ENCODE measurements around the gene KIF16B.
A peak's percentile ranks its signal among the peaks of the same experiment; 100 is the strongest.
"Not testable (repeated sequence)": the region's sequence is repeated elsewhere in the genome, so short reads cannot be mapped to it uniquely, and the experiment has no call there.

The KIF16B gene

DNA sequence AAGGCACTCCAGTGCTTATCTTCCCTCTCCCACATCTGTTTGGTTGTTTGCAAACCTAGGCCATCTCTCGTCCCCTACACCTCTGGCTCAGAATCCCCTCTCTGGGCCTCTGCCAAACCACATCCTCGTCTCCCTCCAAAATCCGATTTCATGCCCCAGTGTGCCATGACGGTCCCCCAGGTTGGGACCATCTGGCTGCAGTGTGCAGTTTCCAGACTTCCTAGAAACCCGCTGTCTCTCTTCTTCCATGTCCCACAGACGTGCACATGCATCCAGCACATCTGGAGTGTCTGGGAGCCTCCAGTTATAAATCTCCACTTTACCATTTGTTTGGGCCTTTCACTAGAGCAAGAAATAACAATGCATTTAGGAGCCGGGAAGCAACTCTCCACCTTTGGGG is 316.2 kb downstream of the KIF16B start:
- DNase-seq (ENCODE audit: low spot score): no peak

DNA sequence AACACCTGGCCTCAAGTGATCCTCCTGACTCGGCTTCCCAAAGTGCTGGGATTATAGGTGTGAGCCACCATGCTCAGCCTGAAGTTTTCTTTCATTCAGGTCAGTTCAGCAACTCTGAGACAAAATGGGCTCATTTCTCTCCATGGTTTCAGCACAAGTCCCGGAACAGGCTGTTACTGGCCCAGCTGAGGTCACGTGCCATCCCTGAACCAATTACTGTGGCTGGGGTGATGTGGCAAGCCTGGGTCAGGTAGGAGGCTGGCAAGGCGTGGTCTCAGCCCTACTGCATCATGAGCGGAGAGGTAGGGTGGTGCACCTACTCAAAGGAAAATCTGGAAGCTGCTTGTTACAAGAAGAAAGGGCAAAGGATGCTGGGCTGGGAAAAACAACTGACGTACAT is 326.4 kb downstream of the KIF16B start:
- no peak for DNase-seq (ENCODE audit: low spot score)

DNA sequence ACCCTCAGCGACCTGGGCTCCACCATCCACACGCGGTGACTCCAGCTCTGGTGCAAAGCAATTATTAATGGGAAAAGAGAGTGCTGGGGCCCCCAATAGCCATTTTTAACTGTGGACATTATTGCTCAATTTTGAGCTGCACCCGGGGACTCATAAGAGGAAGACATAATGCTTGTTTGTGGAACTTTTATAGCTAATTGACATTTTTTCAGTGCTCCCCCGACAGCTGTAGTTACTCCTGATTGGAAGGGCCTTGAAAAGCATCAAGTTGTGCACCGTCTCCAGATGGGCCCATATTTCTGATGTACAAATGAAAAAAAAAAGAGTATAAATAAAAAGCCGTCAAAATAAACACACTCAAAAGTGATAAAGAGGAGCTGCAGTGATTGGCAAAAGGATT is 327.0 kb downstream of the KIF16B start:
- no peak for DNase-seq (ENCODE audit: low spot score)

DNA sequence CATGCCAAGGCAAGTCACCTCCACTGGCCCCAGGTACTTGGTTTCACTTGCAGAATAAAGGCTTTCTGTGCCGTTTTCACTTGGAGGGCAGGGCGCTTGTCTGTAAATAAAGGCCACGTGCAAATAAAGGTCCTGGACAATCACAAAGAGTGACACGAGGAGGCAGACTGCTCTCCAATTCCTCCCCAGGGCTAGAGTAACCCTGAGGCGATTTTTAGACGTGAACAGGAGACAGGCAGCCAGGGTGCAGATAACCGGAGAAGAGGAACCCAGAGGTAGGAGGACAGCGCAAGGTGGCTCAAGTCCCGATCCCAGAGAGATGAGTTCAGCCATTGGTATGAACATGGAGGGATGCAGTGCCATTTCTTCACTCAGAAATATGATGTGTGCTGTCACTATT is 327.4 kb downstream of the KIF16B start:
- no peak for DNase-seq (ENCODE audit: low spot score)

DNA sequence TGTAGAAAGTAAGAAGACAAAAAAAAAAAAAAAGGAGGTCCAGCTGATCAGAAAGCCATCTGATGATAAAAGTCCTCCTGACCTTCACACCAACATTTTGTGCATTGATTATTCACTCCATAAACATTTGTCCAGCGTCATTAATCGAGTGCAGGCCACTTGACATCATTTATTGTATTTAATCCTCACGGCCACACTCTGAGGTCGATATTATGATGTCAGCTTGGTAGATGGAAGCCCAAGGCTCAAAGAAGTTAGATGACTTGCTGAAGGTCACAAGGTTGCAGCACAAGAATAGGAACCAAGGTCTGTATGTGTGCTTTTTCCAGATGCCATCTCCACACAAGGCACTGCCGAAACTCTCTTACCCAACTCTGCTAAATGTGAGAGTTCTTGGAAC is 328.4 kb downstream of the KIF16B start:
- no peak for DNase-seq (ENCODE audit: low spot score)

DNA sequence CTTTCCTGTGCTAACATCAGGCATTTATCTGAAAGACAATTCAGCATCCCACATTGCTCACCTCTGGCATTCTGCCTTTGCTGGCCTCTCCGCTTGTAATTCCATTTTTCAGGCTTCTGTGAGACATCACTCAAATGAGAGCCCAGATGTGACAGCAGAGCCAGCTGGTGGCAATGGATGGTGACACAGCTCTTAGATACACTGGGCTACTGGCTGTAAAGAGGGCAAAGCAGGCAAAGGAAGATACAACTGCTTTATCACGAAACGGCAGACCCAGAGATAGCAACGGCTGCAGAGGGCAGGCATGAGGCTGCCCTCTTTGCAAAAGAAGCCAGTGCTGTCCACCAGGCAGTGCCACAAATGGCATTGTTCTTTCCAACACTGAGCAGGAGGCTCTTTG is 329.8 kb downstream of the KIF16B start:
- no peak for DNase-seq (ENCODE audit: low spot score)

DNA sequence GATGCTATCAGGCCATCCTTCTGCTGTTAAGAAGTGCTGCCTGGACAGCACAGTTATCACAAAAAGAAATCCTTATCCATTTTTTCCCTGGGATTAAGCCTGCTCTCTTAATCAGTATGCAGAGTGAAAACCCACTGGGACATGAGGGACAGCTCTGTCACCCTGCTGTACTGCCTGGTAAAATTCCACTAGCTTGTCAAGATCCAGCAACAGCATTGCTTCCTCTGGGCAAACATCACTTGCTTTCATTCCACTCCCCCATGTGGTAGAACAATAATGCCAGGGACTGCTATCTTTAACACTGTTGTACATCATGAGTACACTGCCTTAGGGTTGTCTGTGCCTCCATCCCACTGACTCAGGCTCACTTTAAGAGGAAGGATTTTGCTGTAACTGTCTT is 331.3 kb downstream of the KIF16B start:
- DNase-seq (ENCODE audit: low spot score): no peak

DNA sequence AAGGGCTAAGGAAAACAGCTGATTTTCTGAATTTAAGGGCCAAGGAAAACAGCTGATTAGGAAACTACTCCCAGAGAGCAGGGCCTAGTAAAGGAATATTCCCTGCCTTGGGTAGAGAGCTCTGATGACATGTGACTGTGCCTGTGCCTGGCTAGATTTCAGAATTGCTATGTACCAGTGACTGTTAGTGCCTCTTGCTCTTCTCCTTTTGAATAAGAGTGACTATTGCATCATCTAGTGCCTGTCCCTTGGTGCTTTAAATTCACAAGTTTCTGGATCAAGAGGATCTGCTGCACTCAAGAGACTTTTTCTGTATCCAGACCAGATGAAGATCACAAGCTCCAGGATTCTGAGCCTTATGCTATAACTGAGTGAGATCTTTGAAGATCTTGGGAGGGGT is 332.9 kb downstream of the KIF16B start:
- no peak for DNase-seq (ENCODE audit: low spot score)

DNA sequence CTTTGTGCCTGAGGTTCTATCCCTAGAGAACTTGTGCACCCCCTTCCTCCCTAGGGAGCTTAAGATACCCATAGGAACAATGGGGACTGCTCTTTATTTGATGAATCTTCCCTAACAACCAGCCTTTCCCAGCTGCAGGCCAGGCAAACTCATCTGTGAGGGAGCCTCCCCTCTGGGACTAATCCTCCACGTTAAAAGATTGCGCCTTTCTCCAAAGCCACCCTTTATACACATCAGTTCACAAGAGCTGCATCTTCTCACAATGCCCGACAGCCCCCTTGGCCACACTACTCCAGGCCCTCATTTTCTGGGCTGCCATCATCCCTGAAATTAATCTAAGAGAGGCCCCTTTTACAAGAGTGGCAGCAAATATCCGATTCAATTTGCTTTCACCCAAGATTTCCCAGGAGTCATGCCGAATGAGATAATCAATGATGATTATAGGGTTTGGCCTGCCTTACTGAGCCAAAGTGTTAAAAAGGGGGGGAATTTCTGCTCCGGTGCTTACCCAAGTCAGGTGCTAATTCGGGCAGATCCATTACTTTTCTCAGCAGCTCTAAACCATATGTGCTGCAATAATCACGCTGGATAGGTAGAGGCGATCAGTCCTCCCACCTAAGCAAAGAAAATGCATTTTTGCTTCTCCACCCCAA is 336.5 kb downstream of the KIF16B start:
- DNase-seq (ENCODE audit: low spot score): no peak

DNA sequence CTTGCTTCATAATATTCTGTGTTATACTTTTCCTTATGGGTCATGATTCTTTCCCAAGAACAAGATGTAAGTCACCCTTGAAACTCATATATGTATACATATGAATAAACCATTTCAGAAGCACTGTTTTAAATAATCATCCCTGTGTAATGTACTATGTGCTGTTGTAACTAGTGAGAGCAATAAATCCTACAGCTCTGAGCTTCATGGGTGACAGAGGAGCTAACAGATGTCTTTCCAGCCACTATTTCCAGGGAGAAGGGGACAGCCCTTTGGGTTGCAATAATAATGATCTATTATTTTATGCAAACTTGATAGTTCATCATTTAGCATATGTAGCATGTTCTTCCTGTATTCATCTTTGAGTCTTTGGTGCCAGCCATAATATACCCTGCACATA is 342.8 kb downstream of the KIF16B start:
- DNase-seq (ENCODE audit: low spot score): no peak

DNA sequence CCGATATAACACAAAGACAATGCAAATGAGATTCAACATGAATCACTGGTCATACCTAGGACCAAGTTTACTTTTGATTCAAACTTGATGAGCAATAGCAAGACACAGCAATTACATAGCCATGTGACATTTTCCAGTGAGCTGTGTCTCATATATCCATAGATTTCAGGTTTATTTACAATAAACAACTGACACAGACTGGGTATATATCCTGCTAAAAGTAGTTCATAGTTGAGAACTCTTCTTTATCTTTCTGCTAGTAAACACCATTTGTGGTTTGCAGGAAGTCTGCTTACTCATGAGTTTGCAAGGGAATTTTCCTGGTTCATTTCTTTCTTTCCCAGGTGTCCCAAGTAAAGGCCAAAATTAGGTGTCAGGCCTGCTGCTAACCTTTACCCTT is 343.4 kb downstream of the KIF16B start:
- DNase-seq (ENCODE audit: low spot score): no peak

DNA sequence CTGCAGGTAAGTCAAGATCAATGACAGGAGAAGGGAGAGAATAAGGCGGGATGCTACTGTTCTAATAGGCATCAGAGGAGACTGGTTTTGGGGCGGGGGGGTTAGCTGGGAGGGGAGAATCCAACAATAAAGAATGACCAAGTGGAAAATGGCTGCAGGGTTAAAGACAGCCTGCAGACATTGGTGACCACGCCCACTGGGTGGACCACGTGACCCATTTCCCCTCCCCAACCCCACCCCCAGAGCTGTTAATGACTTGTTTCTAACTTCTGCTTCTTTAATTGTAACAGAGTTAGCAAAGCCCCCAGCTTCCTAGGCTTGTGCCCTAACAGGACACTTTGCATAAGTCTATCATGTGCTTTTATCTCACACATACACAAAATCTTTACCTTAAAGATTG is 344.5 kb downstream of the KIF16B start:
- no peak for DNase-seq (ENCODE audit: low spot score)

DNA sequence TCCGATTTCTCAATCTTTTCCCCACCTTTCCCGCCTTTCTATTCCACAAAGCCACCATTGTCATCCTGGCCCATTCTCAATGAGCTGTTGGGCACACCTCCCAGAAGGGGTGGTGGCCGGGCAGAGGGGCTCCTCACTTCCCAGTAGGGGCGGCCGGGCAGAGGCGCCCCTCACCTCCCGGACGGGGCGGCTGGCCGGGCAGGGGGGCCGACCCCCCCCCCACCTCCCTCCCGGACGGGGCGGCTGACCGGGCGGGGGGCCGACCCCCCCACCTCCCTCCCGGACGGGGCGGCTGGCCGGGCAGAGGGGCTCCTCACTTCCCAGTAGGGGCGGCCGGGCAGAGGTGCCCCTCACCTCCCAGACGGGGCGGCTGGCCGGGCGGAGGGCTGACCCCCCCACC is 346.3 kb downstream of the KIF16B start:
- not testable (repeated sequence) for DNase-seq (ENCODE audit: low spot score)

DNA sequence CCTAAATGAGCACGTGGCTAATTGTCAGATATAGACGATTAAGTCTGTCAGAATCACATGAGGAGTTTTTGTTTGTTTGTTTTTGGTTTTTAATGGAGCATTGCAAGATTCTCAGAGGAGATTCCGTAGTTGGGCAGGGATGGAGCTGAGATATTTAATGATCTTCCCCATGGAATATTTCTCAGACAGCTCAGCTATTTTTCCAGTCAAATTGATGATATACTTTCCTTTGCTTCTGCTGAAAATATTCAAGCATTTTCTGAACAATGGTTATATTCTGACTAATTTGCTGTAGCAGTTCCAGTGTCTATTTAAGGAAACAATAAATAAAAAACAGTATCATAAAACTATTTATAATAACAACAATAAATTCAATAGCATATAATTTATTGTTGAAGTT is 348.4 kb downstream of the KIF16B start:
- peak; percentile 22 for DNase-seq (ENCODE audit: low spot score)

DNA sequence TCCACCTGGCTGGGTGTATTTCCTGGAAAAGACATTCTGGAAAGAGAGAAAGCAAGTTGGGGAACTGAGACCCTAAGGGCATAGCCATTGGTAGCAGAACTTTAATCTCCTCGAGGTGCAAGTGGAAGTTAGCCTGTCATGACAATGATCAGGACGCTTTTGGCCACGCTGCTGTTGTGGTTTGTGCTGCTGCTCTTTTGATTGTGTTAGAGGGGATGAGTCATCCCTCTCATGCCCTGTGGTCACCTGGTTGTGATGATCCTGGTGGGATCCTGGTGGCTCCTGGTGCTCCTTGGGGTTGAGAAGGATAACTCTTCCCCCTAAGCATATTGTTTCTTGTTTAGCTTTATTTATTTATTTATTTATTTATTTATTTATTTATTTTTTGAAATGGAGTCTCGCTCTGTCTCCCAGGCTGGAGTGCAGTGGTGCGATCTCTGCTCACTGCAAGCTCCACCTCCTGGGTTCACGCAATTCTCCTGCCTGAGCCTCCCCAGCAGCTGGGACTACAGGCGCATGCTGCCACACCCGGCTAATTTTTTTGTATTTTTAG is 350.3 kb downstream of the KIF16B start:
- no peak for DNase-seq (ENCODE audit: low spot score)

Data from kidney capillary endothelial cell (primary cell).